Renal pelvis (tissue), 4 donors: Measurements from ENCODE around the gene ATP9A. TPM values are rescaled to one million over a fixed set of nuclear protein-coding genes. Genes with fewer than 3 reads are reported as not detected.
A peak's percentile ranks its signal among the peaks of the same experiment; 100 is the strongest.
"Not testable (repeated sequence)": the region's sequence is repeated elsewhere in the genome, so short reads cannot be mapped to it uniquely, and the experiment has no call there.

Source experiments
- DNase-seq: peaks from one replicate; pipeline ENCODE4 v3.0.0-alpha.2; 2013
- polyA plus RNA-seq, 3 donors: library from polyadenylated mRNA; unstranded; fragments of 120-200 nt; gene quantifications; one replicate each; pipeline ENCODE4 v1.2.1, GENCODE V29; 2013; ENCODE audit not compliant: insufficient read length in 3 of 3

ATP9A gene
- polyA plus RNA-seq, 3 donors, result 55.8 to 60.1 (median 56.9) TPM

DNA sequence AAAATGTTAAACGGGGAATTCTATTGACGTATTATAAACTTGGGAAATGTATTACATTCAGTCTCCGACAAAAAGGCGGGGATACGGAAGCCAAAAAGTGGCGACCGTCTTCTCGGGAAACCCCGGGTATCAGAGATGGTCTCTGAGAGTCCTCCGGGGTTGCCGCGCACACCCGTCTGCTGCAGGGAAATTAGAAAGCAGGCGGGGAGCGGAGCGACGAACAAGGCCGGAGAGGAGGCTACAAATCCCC lies 32.6 kb upstream of the ATP9A start:
- DNase-seq, result peak; percentile 19

DNA sequence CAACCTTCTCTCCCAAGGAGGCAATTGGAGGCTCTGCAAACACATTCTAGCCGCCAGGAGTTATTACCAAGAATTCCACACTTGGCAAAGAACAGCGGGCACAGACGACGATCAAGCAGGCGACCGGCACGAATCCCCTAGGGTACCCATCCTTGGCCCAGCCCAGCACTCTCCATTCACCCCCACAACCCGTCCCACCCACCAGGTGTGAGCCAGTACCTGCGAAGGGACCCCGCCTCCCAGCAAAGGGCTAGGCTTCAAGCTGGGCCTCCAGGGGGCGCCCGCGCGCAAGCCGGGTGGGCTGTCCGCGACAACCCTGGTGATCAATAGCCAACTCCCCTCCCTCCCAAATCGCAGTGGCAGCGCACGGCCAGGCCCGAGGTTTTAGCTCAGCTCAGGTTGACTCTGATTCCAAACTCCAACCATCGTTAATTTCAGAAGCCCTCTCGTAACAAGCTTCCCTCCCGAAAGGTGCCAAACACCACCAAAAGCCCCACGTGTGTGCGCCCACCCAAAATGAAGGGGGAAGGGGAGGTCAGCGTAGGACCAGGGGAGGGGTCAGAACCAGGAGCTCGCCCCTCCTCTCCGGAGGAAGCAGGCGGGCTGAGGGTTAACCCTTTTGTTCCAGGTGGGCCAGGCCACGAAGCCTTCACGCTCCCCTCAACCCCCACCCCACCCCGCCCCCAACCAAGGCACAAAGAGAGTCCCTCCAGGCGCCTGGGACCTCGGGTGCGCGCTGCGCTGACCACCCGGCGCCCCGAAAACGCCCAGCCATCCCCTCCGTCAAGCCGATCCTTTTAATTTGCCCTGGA lies 32.1 kb upstream of the ATP9A start:
- peak; percentile 77 for DNase-seq

DNA sequence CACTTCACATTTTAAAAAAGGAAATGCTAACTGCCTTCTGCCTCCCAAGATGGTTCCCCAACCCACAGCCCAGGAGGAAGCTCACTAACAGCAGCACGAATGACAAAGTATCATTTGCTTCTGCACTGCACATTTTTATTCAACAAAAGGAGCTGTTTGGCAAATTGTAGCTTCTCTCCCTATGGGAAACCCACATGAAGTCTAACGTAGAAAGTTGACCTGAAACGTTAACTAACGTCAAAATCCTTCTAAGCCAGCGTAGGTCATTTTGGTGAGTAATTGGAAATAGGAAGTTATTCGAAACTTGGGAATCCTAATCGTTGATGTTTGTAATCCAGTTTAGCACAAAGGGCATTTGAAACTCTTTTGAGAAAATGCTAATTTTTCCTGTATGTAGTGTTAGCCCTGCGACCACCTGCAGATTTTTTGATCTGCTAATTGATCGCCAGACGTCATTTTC lies 31.2 kb upstream of the ATP9A start:
- no peak for DNase-seq

DNA sequence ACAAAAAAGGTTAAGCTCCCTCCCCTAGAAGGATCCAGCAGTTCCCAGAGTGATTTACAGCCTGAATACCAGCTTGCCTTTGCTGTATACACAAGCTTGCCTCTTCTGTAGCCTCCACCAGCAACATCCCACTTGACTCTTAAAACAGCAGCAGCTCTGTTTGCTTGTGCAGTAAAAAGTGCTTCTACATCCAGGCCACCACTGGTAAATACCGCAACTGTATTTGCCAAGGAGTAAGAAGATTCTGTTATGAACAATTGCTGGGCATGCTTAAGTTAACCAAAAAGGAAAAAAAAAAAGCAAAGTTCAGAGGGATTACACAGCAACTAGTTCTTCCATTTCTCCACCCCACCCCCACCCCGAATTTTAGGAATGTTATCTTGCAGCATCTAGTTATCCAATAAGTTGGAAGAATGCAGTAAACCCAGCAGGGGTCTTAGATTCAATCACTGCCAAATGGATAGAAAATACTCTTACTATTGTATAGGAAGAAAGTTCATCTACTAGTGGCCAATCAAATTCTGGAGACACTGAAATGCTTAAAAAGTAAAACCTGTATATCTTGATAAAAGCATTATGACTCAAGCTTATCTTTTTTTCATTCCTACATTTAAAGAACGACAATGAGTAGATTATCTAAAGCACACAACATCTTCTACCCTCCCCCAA lies 29.3 kb upstream of the ATP9A start:
- peak; percentile 17 for DNase-seq

DNA sequence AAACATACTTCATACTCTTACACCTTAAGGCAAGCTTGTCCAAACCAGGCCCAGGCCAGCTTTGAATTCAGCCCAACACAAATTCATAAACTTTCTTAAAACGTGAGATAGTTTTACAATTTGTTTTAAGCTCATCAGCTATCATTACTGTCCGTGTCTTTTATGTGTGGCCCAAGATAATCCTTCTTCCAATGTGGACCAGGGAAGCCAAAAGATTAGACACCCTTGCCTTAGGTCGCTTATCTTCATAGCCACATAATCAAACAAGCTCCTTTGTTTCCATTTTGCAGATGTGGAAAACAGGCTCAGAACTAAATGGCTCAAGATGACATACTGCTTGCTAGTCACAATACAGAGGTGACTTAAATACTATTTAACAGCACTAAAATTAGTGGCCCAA lies 28.1 kb upstream of the ATP9A start:
- no peak for DNase-seq

DNA sequence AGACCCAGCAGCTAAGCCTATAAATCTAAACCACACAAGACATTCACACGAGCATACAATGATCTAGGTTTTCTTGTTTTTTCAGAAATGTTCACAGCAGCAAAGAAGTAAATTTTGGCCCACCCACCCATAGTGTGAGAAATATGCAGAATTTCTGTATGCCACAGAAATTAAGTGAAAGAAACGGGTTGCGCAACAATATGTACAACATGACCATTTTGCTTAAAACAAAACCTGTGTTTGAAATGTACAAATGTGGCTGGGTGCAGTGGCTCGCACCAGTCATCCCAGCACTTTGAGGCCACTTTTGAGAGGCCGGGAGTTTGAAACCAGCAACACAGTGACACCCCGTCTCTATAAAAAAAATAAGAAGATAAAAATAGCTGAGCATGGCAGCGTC lies 24.8 kb upstream of the ATP9A start:
- no peak for DNase-seq

DNA sequence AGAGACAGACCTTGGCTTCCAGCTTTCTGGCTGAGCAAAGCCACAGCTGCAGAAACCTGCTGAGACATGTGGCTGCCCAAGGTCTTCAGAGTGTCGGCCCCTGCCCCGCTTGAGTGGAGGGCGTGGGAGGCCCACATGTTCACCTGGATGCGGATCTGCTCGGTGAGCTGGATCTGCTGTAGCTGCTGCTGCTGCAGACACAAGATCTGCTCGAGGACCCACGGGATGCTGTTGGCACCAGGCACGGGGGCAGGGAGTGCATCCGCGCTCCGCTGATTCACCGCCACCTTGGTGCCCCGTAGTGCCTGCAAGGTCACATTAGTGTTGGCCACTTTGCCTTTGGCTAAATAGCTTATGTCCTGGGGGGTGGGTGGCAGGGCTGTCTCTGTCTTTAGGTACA lies 23.4 kb upstream of the ATP9A start:
- no peak for DNase-seq

DNA sequence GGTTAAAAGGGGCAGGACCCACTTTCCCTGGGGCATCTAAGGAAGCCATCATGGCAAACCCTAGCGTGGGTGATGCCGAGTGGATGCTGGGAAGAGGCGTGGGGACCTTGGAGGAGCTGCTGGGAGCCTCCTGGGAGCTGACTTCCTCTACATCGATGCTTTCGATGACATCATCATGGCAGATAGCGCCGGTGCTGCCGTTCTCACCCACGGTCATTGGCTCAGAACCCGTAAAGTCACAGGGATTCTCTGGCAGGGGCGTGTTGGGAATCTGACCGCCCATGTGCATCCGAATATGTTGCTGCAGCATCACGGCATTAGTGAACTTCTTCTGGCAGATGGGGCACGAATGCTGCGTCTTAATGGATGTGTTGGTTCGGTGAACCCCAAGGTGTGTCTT lies 22.1 kb upstream of the ATP9A start:
- DNase-seq, result no peak

DNA sequence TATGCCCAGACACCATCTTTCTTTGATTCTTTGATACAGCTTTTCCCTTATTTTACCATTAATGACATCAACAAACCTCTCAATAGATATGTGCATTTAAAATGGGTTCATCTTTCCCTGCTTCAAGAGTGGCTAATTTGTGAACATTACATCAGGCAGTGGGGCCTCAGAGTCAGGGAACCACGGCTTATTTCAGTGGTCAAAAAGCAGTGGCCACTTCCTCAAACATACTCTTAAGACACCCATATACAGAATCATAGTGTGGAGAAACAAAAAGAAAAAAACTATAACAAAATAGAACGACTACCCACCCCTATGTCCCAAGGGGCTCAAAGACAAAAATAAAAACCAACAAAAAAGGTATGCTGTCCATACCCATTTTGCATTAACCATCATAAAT lies 21.2 kb upstream of the ATP9A start:
- DNase-seq, result no peak

DNA sequence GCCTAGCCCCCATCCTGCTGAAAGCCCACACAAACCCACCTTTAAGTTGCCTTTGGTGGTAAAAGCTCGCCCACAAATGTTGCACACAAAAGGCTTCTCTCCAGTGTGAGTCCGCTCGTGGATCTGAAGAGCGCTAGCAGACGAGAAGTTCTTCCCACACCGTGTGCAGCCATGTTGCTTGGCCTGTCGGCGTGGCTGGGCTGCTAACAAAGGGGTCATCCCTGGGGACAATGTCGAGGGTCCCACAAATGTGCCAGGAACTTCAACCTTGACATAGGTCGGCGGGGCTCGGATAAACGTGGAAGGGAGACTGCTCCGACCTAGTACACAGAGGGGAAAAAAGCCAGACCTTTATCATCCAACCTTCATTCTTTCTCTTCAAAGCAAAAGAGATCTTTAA lies 20.6 kb upstream of the ATP9A start:
- DNase-seq, result no peak

DNA sequence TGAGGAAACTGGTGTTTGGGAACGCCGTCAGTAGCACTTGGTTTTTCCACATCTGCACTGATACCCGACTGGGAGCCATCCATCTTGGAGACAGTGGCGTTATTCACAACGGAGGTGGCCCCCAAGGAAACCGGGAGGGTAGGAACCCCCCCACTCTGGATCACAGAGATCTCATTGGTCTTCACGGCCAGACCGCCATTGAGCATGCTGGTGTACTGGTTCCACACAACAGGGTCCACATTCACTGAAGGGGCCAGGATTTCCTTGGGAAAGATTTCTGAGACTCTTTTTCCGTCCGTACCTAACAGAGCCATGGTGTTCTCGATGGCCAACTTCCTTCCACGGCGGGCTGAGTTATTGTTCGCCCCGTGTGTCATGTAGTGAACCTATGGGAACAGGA lies 16.1 kb upstream of the ATP9A start:
- DNase-seq, result no peak

DNA sequence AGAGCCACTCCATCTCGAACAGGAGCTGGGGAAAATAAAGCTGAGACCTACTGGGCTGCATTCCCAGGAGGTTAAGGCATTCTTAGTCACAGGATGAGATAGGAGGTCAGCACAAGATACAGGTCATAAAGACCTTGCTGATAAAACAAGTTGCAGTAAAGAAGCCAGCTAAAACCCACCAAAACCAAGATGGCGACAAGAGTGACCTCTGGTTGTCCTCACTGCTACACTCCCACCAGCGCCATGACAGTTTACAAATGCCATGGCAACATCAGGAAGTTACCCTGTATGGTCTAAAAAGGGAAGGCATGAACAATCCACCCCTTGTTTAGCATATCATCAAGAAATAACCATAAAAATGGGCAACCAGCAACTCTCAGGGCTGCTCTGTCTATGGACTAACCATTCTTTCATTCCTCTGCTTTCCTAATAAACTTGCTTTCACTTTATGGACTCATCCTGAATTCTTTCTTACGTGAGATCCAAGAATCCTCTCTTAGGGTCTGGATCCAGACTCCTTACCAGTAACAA lies 10.1 kb upstream of the ATP9A start:
- DNase-seq, result not testable (repeated sequence)

DNA sequence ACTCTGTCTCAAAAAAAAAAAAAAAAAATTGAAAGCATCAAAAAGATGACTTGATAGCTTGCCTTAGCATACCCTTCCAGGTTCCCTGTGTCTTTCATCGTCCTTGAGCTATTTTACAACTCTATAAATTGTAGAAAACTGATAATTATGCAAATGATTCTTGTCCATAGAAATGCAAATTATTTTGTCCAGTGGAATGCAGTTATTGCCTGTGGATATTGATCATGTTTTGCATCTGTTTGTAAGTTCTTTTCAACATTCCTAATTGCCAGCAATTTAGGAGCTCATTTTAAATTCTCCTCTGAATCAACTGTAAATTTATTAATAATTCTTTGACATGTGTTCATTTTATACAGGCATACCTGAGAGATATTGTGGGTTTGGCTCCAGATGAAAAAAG lies 7.1 kb upstream of the ATP9A start:
- DNase-seq, result no peak

DNA sequence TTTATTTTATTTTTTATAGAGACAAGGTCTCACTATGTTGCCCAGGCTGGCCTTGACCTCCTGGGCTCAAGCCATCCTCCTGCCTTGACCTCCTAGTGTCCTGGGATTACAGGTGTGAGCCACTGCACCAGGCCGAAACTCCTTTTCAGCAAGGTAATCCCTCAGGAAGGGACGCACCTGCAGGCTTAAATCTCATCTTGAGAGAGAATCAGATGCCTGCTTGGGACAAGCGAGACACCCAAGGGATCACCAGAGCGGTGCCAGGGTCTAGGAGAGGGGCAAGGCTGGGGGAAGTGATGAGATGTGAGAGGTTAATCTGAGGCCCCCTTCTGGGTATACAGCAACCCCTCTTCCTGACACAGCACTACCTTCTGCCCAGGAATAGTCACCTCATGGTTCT lies 4.0 kb upstream of the ATP9A start:
- DNase-seq, result no peak

DNA sequence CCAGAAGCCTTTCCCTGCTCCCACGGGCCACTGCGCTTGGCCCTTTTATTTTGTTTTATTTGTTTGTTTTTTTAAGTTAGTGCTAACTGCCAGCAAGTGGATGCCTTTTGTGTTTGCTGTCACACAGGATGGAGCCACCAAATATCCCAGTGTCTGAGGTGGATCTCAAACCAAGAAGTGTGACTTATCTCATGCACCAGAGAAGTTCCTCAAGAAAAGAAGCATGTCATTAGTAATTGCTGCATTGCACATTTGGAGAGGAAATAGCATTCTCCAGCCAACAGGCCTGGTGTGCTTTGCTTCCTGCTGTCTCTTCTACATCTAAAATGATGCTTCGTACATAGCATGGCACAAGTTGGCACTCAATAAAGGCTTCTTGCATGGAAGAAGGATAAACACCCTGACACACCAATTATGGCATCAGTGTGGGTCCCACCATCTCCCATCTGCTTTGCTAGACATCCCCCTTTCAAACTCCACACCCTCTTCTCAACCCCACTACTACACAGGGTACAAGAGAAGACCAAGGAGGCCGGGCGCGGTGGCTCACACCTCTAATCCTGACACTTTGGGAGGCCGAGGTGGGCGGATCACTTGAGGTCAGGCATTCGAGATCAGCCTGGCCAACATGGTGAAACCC lies 1.9 kb upstream of the ATP9A start:
- DNase-seq, result no peak

DNA sequence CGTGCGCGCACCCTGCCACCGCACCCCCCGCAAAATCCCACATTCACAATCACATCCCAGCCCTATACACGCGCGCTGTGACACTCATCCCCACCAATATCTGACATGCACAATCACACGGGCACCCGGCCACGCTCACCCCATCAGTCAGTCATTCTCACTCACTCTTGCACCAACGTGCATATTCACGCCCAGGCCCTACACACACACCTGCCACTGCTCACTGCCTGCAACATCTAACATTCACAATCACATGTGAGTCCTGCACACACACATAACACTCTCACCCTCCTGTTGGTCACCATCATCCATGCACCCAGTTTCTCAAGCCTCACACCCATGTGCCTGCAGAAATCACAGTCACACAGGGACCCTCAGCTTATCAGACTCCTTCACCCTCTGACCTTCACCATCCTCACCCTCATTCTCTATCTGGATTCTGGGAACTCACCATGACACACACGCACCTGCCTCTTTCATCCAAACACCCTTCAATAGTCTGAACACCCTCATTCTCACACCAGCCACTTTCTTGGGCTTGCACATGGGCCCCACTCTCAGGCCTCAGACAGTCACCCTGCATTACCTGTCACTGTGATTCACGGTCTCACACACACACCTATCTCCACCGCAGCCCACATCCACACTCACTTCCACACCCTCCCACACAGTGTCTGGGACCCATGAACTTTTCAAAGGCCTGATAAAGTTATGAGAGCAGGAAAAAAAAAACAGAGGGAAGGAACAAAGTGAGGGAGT lies 748 bp upstream of the ATP9A start:
- no peak for DNase-seq

DNA sequence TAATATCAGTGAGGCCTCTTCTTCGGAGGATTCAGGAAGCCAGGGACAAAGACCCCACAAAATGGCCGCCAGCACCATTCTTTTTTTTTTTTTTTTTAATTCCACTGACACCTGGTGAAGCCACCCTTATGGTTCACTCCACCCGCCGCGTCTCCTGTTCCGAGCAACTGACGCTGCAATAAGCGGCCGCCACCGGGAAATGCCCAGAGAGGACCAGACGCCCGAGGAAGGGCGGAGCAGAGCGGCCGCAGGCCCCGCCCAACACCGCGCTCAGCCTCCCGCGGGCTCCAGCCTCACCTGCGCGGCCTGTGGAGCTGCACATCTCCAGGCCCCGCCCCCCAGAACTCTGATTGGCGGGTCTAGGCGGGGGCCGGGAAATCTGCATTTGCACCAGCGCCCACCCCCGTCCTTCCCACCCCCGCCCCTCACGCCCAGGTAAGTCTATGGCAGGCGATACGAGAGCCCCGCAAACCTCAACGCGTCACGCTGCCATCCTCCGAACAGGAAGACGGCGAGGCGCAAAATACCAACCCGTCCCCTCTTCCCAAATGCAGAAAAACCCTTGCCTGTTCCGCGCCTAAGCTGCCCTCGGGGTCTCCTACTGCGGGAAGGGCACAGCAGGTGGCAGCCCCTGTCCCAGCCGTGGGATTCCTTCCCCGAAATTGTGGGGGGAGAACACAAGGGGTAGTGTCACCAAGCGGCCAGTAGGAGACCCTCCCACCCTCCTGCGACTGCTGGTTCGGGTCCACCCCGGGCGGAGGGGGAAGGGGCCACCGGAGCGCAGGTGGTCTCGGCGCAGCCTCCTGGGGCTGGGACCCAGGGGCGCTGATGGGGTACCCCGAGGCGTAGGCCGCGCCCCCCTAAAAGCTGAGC lies 960 bp downstream of the ATP9A start:
- DNase-seq, result peak; percentile 81

DNA sequence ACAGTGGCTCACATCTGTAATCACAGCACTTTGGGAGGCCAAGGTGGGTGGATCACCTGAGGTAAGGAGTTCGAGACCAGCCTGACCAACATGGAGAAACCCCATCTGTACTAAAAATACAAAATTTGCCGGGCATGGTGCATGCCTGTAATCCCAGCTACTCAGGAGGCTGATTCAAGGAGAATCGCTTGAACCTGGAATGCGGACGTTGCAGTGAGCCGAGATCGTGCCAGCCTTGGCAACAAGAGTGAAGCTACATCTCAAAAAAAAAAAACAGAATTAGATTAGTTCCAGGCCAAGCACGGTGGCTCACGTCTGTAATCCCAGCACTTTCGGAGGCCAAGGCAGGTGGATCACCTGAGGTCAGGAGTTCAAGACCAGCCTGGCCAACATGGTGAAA lies 2.8 kb downstream of the ATP9A start:
- not testable (repeated sequence) for DNase-seq

DNA sequence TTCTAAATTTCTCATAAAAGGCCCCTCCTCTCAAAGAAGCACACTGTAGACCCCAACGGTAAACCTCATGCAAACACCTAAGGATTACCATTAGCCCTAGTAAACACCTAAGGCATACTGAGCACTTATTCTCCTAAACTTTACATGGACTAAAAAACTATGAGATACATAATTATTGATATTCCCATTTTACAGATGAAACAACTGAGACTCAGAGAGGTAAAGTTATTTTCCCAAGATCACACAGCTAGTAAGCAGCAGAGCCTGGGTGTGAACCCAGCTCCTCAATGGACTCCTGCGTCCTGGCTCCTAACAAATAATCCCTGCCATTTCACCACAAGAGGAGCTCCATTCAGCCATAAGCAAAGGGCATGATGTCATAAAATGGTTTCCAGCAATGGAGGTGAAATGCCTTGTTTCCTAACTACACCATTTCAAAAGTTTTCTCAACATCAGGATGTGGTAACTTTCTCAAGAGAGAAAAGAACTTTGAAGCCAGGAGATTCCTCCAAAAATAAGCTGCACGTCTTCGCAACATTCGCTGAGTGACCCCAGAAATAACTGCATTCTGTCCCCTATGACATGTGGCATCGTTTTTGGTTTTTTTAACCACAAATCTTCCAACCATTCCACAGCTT lies 4.1 kb downstream of the ATP9A start:
- DNase-seq, result no peak

DNA sequence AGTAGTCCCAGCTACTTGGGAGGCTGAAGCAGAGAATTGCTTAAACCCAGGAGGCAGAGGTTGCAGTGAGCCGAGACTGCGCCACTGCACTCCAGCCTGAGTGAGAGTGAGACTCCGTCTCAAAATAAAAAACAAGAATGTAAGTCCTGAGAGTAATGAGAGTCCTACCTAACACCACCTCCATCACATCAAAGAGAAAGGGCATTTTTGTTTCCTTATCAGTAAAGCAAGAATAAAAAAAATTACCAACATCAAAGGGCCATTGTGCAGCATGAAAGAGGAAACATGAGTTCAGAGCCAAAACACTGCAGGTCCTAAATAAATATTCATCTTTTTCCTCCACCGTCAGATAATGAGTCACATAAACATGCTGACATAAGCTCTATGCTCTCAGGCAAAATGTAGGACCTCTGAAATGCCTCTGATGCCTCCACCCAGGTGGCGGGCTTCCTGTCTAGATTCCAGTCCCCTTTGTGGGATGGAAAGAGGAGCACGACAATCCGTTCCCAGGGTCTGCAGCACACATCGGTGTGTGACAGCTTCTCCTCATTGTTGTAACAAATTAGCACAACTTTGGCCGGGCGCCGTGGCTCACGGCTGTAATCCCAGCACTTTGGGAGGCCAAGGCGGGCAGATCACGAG lies 7.2 kb downstream of the ATP9A start:
- no peak for DNase-seq
